ENCODE results near the gene LDLRAD4. TPM values are rescaled to one million over a fixed set of nuclear protein-coding genes. Genes with fewer than 3 reads are reported as not detected.

The LDLRAD4 gene
- total RNA-seq, 2 experiments from 2014 or later = 28.4 to 30.1 TPM

DNA sequence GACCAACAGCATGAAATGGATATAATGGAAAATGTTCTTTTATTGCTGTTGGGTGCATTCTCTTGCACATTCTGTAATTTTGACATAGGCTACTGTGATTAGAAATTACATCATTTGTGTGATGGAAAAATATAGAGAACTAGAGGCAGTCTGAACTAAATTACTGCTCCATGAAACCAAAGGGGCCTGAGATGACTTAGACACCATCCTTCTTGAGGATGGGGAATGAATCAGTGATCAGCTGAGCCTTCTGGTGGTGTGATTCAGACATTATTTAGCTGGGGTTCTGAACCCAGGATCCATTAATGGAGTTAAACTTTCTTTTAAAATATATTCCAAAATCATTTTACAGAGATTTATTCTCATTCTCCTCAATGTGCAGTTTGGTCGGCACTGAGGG lies 135.8 kb downstream of the LDLRAD4 start:
- Mint-ChIP-seq H3K9me3 (peaks cover 5% of the 10 kb centered on the region), H3K27me3 (peaks cover 2% of the 10 kb centered on the region), H3K36me3 (peaks cover 14% of the 10 kb centered on the region), H3K4me3 (no peak overlapping the region), H3K27ac (no peak overlapping the region), H3K4me1 (ENCODE audit: low read depth) (peaks cover 18% of the 10 kb centered on the region)
- CTCF ChIA-PET = no interaction called here
- intact Hi-C loops (cut with micrococcal nuclease) = no loop called here
- POLR2A ChIA-PET = no interaction called here
- no peak for DNase-seq

DNA sequence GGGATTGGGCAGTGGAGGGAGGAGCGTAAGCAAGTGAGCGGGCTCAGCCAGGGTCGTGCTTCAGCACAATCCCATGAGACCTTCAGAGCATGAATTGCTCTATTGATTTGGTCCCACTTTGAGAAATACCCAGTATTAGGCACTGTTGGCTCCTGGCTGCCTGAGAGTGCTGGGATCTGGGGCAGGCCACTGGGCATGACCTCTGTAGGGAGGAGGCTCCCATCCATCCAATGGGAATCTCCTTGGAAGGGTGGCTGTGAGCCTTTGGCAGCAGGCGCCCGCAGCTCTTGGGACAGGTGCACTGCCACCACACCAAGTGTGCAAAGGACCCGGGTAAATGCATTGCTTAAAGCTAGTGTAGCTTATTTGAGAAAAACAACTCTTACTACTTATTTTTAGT lies 137.5 kb downstream of the LDLRAD4 start:
- Mint-ChIP-seq H3K4me3 (no peak overlapping the region), H3K4me1 (ENCODE audit: low read depth) (peaks cover 18% of the 10 kb centered on the region), H3K9me3 (peaks cover 2% of the 10 kb centered on the region), H3K36me3 (peaks cover 6% of the 10 kb centered on the region), H3K27me3 (peaks cover 2% of the 10 kb centered on the region), H3K27ac (no peak overlapping the region)
- CTCF ChIA-PET = interaction anchor here (1.4 kb wide), 1 partner anchor 9 kb away, joined by 3 read pairs; no protein-coding TSS in a partner anchor
- intact Hi-C loops (cut with micrococcal nuclease) = no loop called here
- POLR2A ChIA-PET = no interaction called here
- DNase-seq = no peak

DNA sequence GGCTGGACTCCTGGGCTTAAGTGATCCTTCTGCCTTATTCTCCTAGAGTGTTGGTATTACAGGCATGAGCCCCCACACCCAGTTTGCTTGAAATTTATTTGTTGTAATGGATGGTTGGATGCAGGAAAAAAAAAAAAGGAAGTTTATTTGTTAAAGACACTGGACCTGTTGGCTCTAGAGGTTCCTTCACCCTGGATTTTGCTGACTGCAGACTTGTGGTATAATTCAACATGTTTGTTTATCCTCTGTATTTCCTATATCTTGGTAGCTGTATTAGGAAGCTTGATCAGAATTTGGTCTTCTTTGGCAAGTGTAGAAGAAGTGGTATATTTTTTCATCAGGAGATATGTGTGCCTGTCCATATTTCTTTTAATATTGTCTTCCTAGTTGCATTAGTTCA lies 138.7 kb downstream of the LDLRAD4 start:
- Mint-ChIP-seq H3K4me1 (ENCODE audit: low read depth) (peaks cover 16% of the 10 kb centered on the region), H3K9me3 (peaks cover 2% of the 10 kb centered on the region), H3K4me3 (no peak overlapping the region), H3K27me3 (no peaks in the 10 kb centered on the region), H3K36me3 (peaks cover 1% of the 10 kb centered on the region), H3K27ac (peak overlapping the region; percentile 2)
- CTCF ChIA-PET = no interaction called here
- POLR2A ChIA-PET = no interaction called here
- intact Hi-C loops (cut with micrococcal nuclease) = no loop called here
- no peak for DNase-seq

DNA sequence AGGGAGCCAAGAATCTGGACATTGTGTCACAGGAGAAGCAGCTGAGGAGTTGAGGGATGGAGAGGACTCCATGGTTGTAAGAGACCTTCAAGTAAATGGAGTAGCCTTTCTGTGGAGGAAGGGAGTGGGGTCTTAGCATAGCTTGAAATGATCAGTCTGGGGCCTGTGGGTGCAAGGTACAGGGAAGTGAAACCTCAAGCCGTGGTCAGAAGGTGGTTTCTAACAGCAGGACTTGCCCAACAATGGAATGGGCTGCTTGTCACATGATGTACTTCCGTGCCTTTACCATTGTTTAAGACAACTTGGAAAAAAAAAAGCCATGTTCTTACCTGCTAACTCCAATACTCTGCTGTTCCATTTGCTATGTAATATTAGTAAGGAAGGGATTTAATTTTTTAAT lies 140.7 kb downstream of the LDLRAD4 start:
- CTCF ChIA-PET = no interaction called here
- no peaks in the 10 kb centered on the region for H3K36me3 Mint-ChIP-seq
- H3K9me3 Mint-ChIP-seq = no peaks in the 10 kb centered on the region
- intact Hi-C loops (cut with micrococcal nuclease) = no loop called here
- H3K4me1 Mint-ChIP-seq (ENCODE audit: low read depth) = no peaks in the 10 kb centered on the region
- POLR2A ChIA-PET = no interaction called here
- H3K4me3 Mint-ChIP-seq = no peak overlapping the region
- DNase-seq = no peak
- H3K27me3 Mint-ChIP-seq = no peaks in the 10 kb centered on the region
- H3K27ac Mint-ChIP-seq = peak overlapping the region; percentile 8

DNA sequence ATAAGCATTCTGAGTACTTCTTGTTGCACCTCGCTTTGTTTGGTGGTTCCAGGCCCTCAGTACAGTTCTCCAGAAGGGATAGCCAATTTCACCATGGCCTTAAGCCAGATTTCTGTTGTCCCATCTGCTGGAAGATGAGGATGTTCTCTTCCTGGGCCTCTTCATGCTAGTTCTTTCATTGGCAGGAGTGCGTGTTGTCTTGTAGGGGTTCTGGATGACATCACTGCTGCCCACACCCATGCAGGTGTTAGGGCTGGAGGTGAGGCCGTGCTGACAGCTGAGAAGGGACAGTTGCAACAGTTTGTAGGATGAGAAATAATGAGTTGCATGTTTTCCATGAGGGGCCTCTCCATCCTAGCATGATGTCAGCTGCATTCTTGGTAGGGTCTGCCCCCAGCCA lies 142.9 kb downstream of the LDLRAD4 start:
- H3K27me3 Mint-ChIP-seq = no peaks in the 10 kb centered on the region
- no peak overlapping the region for H3K27ac Mint-ChIP-seq
- no peak for DNase-seq
- no peaks in the 10 kb centered on the region for H3K36me3 Mint-ChIP-seq
- H3K4me3 Mint-ChIP-seq = no peak overlapping the region
- ChIA-PET CTCF (no interaction called here), POLR2A (no interaction called here)
- intact Hi-C loops (cut with micrococcal nuclease) = no loop called here
- H3K4me1 Mint-ChIP-seq (ENCODE audit: low read depth) = no peaks in the 10 kb centered on the region
- H3K9me3 Mint-ChIP-seq = no peaks in the 10 kb centered on the region

DNA sequence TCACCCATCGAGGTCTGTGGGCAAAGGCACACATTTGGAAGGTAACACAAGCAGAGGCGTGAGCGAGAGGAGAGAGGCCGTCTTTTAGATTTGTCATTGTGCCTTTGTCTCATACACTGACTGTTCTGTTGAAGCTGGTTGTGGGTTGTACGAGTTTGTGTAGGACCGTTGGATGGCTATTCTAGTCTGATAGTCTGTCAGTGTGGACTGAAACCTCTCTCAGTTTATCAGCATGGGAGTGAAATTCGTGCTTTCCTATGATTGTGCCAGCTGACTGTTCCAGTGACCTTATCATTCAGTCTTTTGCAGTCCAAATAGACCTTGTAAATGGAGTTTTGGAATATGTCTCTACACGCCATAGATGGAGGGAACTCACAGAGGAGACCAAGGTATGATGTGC lies 143.5 kb downstream of the LDLRAD4 start:
- ChIA-PET CTCF (no interaction called here), POLR2A (interaction anchor here (0.6 kb wide), 1 partner anchor 27 kb away, joined by 6 read pairs; no protein-coding TSS in a partner anchor)
- Mint-ChIP-seq H3K4me3 (no peak overlapping the region), H3K4me1 (ENCODE audit: low read depth) (no peaks in the 10 kb centered on the region), H3K27me3 (no peaks in the 10 kb centered on the region), H3K27ac (no peak overlapping the region), H3K36me3 (no peaks in the 10 kb centered on the region), H3K9me3 (no peaks in the 10 kb centered on the region)
- DNase-seq = no peak
- intact Hi-C loops (cut with micrococcal nuclease) = no loop called here

DNA sequence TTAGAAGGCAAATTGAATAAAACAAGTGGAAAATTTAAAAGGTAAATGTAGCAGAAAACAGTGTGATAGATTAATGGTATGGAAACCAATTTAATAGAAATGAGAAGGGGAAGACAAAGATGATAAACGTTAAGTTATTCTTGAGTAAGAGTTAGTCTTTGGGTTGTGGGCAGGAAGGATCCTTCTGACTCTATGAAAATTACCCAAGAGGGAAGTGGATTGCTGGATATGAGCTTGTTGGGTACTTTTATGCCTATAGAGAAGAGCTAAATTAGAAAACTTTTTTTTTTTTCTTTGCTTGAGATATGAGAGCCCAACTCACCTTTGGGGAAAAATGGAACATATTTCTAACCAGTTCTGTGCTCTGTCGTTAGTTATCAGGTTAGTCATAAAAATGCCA lies 144.0 kb downstream of the LDLRAD4 start:
- Mint-ChIP-seq H3K27me3 (no peaks in the 10 kb centered on the region), H3K4me3 (no peak overlapping the region), H3K9me3 (no peaks in the 10 kb centered on the region), H3K27ac (no peak overlapping the region), H3K36me3 (no peaks in the 10 kb centered on the region), H3K4me1 (ENCODE audit: low read depth) (no peaks in the 10 kb centered on the region)
- no peak for DNase-seq
- intact Hi-C loops (cut with micrococcal nuclease) = no loop called here
- ChIA-PET CTCF (interaction anchor here (0.8 kb wide), 1 partner anchor 10 kb away, joined by 3 read pairs; no protein-coding TSS in a partner anchor), POLR2A (interaction anchor here (0.6 kb wide), 1 partner anchor 26 kb away, joined by 6 read pairs; no protein-coding TSS in a partner anchor)

DNA sequence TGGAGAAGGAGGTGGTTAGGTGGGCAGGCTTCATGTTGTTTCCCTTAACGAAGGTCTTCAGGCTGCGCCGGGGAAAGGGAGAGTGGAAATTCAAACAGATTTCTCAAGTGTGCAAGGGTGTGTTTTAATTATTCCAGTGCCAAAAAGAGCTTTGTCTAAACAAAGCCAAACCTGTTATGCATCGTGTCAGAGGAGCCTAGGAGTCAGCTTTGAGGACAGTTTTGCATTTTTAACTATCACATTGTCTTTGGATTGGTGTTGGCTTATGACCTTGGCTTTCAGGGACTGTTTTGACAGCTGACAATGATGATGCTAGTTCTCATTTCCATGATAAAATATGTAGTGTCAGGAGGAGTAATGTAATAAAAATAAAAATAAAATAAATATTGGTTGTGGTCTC lies 144.8 kb downstream of the LDLRAD4 start:
- no peaks in the 10 kb centered on the region for H3K4me1 Mint-ChIP-seq (ENCODE audit: low read depth)
- no peaks in the 10 kb centered on the region for H3K9me3 Mint-ChIP-seq
- DNase-seq = no peak
- CTCF ChIA-PET = interaction anchor here (0.8 to 1.5 kb wide), 2 partner anchors 9 to 147 kb away, joined by 3 to 4 read pairs; no protein-coding TSS in a partner anchor
- intact Hi-C loops (cut with micrococcal nuclease) = no loop called here
- no peak overlapping the region for H3K4me3 Mint-ChIP-seq
- POLR2A ChIA-PET = no interaction called here
- H3K36me3 Mint-ChIP-seq = no peaks in the 10 kb centered on the region
- H3K27ac Mint-ChIP-seq = no peak overlapping the region
- no peaks in the 10 kb centered on the region for H3K27me3 Mint-ChIP-seq

DNA sequence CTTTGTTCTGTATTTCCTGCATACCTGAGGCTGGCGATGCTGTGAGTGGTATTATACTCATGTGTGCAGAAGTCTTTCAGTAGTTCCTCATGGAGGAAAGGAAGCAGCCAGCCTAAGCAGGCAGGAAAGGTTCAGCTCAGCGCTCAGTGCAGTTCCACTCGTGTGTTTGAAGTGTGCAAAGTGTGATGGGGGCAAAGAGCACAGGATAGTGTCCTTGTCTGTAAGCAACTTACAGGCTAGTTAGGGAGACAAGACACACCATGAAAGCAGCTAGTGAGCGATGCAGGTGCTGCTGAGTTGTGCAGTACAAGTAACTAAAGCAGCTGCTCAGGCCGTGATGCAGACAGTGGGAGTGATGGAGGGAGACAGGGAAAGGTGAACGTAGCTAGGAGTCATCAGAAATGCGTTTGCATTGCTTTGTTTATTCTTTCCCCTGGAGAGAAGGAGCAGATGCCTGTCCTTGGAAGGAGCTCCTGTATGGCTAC lies 146.2 kb downstream of the LDLRAD4 start:
- H3K27ac Mint-ChIP-seq = no peak overlapping the region
- no peaks in the 10 kb centered on the region for H3K36me3 Mint-ChIP-seq
- intact Hi-C loops (cut with micrococcal nuclease) = no loop called here
- ChIA-PET POLR2A (interaction anchor here (1.0 kb wide), 1 partner anchor 12 kb away, joined by 3 read pairs; no protein-coding TSS in a partner anchor), CTCF (interaction anchor here (0.9 to 1.3 kb wide), 3 partner anchors 9 to 193 kb away, joined by 3 read pairs; no protein-coding TSS in a partner anchor)
- no peaks in the 10 kb centered on the region for H3K27me3 Mint-ChIP-seq
- peaks cover 5% of the 10 kb centered on the region for H3K4me1 Mint-ChIP-seq (ENCODE audit: low read depth)
- no peaks in the 10 kb centered on the region for H3K9me3 Mint-ChIP-seq
- no peak overlapping the region for H3K4me3 Mint-ChIP-seq
- peak; percentile 3 for DNase-seq

DNA sequence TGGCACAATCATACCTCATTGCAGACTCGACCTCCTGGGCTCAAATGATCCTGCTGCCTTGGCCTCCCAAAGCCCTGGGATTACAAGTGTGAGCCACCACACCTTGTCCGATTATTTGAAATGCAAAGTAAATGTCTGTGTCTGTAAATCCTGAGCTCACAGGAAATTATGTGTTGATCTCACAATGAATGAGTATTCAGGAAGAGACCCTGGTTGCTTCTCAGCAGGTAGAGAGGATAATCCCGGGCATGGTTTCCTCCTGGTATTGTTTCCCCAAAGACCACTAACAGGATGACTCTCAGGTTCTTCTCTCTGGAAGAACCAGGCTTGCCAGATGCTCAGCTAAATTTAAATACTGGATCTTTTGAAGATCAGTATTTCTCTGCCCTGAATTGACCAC lies 147.6 kb downstream of the LDLRAD4 start:
- DNase-seq = no peak
- POLR2A ChIA-PET = no interaction called here

DNA sequence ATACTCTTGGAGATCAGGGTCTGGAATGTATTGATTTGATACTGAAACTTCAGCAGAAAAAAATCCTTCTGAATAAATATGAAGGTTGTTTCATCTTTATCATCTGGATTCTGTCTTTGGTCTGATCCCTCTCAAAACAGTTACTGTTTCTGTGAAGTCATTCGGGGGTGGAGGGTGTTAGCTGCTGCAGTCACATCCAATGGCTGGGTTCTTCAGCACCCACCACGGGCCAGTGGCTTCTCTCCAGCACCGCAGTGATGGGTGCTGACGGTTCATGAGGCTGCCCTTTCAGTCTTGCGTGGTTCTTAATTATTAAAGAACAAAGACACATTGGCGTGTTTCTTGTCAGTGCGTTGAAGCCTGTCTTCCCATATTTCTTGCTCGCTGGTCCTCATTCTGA lies 148.0 kb downstream of the LDLRAD4 start:
- Mint-ChIP-seq H3K36me3 (no peaks in the 10 kb centered on the region), H3K27me3 (no peaks in the 10 kb centered on the region), H3K4me3 (no peak overlapping the region), H3K4me1 (ENCODE audit: low read depth) (peaks cover 14% of the 10 kb centered on the region), H3K27ac (no peak overlapping the region), H3K9me3 (no peaks in the 10 kb centered on the region)
- ChIA-PET CTCF (interaction anchor here (1.1 kb wide), 1 partner anchor 8 kb away, joined by 3 read pairs; no protein-coding TSS in a partner anchor), POLR2A (no interaction called here)
- intact Hi-C loops (cut with micrococcal nuclease) = no loop called here
- peak; percentile 8 for DNase-seq

More for the DNA sequence above, 147.6 kb downstream of the LDLRAD4 start:
- intact Hi-C loops (cut with micrococcal nuclease) = no loop called here
- H3K4me3 Mint-ChIP-seq = no peak overlapping the region
- CTCF ChIA-PET = interaction anchor here (1.1 kb wide), 1 partner anchor 9 kb away, joined by 3 read pairs; no protein-coding TSS in a partner anchor
- no peaks in the 10 kb centered on the region for H3K9me3 Mint-ChIP-seq
- H3K27me3 Mint-ChIP-seq = no peaks in the 10 kb centered on the region
- no peak overlapping the region for H3K27ac Mint-ChIP-seq
- no peaks in the 10 kb centered on the region for H3K36me3 Mint-ChIP-seq
- peaks cover 12% of the 10 kb centered on the region for H3K4me1 Mint-ChIP-seq (ENCODE audit: low read depth)

DNA sequence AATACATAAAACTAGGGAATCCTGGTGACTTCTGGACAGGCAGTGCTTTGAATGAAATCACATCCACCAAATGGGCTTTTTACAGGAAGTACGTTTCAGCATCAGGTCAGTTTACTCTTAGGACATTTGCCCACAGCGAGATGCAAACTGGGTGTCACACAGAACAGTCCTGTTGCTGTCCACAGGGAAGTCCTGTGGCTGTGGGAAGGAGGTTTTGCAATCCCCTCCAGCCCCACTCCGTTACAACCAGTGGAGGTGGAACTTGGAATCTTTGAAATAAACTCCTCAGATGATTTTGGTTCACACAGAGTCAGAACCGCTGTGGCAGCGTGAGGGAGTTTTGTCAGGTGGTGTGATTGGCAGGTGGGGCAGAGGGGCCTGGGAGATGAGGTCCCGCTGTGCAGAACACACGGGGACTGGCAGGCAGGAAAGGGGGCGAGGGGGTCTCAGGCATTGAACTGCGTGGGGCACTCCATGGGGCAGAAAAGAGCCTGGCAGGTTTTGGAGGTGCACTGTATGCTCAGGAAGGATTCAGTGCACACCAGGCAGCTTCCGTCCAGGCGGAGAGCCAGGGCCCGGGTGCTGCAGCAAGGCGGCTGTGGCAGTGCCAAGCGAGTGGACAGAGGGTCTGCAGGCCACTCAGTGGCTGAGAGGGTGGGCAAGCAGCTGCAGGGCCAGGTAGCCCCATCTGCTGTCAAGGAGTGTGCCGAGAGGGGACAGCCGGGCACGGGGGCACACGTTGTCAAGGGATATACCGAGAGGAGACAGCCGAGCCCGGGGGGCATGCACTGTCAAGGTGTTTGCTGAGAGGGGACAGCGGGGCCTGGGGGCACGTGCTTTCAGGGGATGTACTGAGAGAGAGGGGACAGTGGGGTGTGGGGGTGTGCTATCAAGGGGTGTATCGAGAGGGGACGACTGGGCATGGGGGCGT lies 148.7 kb downstream of the LDLRAD4 start:
- H3K4me1 Mint-ChIP-seq (ENCODE audit: low read depth) = peaks cover 20% of the 10 kb centered on the region
- H3K27ac Mint-ChIP-seq = no peak overlapping the region
- H3K9me3 Mint-ChIP-seq = no peaks in the 10 kb centered on the region
- peak; percentile 7 for DNase-seq
- no peak overlapping the region for H3K4me3 Mint-ChIP-seq
- H3K27me3 Mint-ChIP-seq = no peaks in the 10 kb centered on the region
- ChIA-PET POLR2A (no interaction called here), CTCF (no interaction called here)
- intact Hi-C loops (cut with micrococcal nuclease) = no loop called here
- no peaks in the 10 kb centered on the region for H3K36me3 Mint-ChIP-seq
